SIG-M5 (cell line): ENCODE data around the gene PPP1R16B.

Experiments used
- DNase-seq: peaks from one replicate; lab custom pipeline; 2025; lab: John Stamatoyannopoulos, UW

The PPP1R16B gene

DNA sequence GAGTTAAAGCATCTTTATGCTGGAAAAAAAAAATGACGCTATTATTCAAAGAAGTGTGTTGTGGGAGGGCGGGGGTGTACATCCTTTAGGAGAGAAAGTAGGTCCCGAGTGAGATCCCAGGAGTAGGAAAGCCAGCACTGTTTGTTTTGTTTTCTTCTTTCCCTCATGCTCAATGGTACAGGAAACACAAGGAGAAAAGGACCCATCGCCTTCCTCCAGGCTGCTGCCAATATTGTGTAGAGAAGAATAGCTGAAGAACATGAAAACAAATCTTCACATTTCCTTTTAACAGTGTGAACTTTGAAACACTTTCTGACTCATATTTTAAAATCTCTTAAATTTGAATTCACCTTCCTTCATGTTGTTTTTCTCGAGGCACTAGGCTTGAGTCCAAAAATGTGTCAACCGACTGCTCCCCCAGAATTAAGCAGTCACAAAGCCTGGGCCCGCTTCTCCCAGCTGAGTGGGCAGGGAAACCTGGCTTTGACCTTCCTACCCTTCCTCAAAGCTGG, 22.3 kb downstream of the PPP1R16B start:
- no peak for DNase-seq

DNA sequence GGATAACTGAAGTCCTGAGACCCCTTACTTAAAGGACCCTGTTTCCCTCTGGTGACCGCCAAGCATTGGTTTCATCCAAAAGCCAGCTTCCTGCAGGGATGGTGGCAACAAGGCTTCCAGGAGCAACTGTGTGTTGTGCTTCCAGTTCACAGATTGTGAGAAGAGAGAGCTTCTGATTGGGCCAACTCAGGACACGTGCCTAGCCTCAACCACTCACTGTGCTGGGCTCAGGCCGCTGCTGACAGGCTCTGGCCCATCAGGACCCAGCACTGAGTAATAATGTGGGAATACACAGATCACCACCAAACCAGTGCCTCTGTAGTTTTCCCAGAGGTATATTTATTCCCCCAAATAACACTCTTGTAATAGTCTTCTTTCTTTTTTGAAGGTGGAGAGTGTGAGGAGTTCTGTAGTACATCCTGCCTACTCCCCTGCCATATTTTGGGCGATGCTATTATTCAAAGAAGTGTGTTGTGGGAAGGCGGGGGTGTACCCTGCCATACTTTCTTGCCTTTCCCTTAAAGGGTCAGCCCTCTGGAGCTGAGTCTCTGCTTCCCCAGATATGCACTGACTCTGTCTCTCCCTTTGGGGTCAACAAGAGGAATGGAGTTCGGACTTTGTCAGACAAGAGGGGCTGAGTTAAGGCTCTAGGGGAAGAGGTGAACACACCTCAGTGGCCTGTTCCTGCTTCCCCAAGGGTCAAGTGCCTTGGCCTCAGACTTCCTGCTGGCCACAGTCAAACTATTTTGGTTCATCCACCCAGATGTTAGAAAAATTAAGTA, 23.2 kb downstream of the PPP1R16B start:
- DNase-seq, result no peak

DNA sequence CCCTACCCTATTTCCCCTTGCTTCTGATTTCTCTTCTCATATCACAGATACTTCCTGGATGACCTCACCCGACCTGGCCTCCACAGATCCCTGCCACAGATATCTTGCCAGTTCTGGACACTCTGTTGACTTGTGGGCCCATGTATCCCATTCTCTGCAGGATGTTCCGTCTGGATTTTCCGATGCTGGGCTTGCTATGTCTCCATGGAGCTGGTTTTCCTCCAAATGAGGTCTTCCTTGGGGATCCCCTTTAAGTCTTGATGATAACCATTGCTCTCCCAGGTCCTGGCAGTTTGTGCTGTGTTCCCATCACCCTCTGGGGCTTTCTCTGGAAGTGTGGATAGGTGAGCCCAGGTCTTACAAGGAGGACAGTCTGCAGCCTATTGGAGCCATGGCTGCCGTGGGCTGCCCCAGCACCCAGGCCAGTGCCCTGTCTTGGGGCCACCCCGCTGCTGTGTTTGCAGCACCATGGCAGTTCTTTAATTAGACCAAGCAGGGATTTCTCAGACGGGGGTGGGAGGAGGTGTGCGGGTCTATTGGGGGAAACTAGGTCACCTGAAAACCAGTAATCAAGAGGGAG, 23.9 kb downstream of the PPP1R16B start:
- no peak for DNase-seq

DNA sequence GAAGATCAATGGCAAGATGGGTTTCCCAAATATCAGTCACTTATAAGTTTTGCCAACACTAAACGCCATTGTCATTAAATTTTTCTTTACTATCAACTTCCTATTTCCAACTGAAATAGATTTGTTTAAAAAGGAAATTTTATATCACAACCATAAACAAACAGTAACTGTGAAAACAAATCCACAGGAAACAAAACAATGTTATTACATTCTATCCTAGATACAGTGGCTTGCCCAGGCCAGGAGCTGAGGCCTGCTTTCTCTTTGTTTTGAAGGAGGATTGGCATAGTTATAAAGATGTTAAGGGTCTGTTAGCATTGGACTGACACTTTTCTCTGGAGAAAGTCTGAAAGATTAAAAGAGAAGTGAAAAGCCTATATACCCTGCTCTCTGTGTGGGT, 24.9 kb downstream of the PPP1R16B start:
- DNase-seq, result no peak

DNA sequence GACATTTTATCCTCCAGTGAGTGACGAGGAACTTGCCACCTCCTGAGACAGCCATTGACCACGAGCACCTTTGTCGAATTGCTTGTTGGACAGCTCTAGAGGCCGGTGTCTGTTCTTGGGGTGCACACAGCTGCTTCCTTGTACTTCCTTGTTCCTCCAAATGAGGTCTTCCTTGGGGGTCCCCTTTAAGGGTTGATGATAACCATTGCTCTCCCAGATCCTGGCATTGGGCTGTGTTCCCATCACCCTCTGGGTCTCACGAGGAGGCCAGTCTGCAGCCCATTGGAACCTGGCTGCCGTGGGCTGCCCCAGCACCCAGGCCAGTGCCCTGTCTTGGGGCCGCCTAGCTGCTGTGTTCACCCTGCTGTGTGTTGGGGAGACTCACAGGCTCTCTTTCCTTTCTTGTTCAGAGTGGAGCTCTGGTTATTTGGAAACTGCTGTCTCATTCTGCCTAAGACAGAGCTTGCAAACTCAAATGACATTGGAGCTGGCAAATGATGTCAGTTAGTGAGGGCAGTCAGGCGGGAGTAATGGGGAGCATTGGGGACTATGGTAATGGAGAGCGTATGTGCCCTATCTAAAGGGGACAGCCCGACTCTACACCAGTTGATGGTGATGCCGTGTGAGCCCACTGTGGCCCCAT, 25.7 kb downstream of the PPP1R16B start:
- no peak for DNase-seq

DNA sequence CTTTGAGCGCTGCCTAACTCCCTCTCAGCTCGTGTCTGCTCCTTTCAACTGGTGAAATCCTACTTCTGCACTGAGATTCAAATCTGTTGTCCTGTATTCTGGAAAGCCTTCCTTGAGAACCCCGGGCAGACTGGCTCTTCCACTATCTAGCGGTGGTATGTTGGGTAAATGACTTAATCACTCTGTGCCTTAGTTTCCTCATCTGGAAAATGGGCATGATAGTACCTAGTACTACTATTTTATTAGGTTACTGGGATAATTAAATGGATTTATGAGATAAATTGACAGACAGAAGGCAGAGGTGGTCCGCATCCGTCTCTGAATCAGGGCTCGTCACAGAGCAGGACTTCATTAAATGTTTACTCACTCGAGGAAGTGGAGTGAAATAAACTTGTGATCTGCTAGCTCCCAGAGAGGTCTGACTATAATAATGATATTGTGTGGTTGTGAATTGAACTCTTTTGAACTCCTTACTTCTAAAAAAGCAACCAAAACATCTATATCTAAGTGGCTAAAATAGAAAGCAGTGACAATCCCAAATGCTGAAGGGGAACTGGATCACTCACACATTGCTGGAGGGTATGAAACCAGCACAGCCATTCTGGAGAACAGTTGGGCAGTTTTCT, 26.6 kb downstream of the PPP1R16B start:
- no peak for DNase-seq

DNA sequence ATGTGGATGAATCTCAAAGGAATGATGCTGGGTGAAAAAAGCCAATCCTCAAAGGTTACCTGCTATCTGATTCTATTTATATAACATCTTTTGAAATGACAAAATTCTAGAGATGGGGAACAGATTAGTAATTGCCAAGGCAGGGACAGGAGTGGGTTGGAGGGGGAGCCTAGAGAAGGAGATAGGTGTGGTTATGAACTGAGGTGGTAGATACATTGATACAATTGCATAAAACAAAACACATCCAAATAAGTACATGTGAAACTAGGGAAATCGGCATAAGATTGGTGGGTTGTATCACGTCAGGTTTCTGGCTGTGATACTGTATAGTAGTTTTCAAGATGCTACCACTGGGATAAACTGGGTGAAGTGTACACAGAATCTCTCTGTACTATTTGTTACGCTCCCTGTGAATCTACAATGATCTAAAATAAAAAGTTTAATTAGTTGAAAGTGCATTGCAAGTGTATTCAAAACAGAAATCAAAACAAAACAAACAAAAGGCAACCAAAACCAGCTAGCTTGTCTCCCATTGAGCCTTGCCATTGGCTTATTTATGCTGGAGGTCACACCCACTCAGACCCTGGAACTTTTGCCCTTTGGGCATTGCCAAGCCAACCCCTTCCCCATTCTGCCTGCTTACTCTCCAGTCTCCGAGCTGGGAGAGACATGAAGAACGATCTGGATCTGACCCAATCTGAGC, 27.8 kb downstream of the PPP1R16B start:
- DNase-seq, result no peak

DNA sequence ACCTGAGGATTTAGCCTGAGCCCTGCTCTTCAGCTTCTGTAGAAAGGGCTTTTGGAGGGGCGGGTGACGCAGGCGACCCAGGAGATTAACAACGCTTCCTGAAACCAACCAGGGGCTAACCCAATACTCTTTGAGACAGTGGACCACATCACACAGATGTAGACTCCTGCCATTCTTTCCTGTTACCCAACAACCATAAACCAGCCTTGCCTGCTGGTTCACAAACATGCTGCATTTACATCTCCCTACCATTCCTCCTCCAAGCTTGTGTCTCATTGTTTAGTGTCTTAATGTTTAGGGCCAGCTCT, 28.3 kb downstream of the PPP1R16B start:
- DNase-seq, result no peak

DNA sequence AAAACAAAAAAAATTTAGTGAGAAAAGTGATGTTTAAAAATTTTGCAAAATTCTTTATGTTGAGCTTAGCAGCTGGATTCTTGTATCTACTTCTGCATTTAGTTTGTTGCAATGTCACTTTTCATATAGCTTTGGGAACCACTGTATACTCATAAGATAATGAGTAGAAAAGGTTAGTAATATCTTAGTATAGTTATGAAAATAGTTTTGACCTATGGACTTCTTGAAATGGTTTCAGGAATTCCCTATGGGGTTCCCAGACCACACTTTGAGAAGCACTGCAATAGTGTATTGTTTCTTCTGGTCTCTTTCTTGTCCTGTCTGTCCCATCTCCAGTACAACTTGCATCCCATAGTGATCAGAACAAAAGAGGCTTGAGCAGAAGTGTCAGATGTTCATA, 29.4 kb downstream of the PPP1R16B start:
- no peak for DNase-seq

DNA sequence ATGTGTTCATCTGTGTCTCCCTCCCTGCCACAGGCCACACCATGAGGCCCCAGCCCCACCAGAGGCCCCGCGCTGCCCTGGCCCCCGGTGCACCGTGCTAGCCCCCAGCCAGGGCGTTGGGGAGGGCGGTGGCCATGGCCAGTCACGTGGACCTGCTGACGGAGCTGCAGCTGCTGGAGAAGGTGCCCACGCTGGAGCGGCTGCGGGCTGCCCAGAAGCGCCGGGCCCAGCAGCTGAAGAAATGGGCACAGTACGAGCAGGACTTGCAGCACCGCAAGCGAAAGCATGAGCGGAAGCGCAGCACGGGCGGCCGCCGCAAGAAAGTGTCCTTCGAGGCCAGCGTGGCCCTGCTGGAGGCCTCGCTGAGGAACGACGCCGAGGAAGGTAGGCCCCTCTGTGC, 30.3 kb downstream of the PPP1R16B start:
- DNase-seq, result no peak

DNA sequence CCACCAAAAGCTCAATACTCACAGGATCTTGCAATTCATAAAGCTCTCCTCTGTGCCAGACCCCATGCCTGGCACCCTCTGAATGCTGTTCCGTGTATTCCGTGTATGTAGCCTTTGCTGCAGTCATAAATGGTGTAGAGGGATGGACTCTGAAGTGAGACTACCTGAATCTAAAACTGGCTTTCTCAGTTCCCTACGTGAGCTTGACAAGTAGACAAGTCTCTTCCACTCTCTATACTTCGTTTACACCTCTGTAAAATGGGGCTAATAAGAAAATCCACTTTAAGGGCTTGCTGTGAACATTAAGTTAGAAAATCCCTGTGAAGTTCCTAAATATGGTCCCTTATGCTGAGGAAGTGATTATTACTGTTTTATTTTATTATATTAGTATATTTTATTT, 31.5 kb downstream of the PPP1R16B start:
- no peak for DNase-seq

DNA sequence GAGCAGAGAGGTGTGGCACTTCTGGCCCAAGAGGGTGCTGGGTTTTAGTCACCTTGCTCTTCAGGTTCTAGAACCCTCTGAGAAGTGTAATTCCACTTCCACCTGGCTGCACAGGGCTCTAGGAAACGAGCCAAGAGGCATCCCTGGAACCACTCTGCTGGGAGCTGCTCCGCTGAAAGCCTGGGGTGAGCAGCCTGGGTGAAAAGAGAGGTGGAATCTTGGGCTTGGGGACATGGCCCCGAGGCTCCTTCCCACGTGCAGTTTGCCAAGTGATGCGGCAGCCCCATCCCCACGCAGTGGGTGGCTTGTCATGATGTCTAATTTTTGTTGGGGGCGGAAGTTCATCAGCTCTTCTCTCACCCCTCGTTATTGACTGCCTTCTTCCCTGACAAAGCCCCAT, 32.8 kb downstream of the PPP1R16B start:
- DNase-seq, result no peak

DNA sequence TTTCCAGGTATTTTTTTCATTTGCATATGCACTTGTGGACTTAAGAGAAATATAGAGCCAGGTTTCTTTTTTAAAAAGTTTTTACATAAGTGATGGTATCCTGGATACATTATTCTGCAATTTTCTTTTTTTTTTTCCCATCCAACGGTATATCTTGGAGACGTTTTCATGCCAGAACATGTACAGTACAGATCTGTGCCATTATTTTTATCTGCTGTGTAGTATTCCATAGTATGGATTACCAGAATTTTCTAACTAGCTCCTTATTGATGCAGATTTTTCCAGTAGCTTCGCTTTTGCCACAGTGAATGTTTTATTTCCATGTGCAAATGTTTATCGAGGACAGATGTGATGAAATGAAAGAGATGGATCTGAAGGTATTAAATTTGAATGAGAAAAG, 34.1 kb downstream of the PPP1R16B start:
- no peak for DNase-seq

DNA sequence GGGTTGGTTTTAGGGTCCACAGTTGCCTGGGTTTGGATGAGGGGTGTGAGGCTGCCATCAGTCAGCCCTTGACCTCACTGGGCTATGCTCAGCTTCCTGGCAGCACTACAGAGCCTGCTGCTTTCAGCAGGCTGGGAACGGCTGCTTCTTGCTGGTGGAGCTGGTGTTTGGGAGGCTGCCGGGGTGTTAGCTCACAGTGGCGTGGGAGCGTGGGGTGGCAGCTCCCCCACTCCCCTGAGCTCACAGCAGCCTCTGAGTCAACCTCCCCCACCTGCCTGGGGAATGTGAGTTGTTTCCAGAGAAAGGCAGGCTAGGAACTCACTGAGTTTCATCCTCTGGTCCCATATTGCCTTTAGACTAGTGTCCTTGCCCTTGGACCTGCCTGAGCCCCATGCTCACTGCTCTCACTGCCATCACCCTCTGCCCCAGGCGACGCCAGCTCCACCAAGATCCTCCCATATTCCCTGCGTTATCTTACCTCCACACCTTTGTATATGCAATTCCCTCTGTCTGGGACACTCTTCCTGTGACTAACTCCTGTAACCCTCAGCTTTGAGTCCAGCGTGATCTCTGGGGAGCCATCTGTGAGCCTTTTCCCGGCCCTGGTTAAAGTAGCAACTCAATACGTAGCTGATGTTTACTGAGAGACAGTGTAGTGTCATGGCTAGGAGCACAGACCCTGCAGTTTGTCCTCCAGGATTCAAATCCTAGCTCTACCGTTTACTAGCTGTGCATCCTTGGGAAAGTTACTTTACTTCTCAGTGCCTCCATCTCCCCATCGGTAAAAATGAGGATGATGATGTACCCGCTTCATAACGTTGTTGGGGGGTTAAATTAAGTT, 34.8 kb downstream of the PPP1R16B start:
- DNase-seq, result no peak

DNA sequence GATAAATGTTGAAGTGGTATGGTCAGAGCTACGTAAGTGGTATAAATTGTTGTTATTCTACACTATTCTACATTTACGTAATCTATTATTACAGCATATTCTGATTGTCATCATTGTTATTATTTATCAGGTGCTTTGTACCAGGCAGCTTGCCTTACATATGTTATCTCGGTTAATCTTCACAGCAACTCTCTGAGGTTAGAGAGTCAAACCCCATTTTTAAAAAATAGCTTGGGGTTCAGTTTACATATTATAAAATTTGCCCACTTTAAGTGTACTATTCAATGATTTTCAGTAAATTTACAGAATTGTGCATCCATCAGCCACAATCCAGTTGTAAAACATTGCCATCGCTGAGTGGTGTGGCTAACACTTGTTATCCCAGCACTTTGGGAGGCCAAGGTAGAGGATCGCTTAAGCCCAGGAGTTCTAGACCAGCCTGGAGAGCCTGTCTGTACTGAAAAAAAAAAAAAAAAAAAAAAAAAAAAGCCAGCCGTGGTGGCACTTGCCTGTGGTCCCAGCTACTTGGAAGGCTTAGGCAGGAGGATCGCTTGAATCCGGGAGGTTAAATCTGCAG, 35.5 kb downstream of the PPP1R16B start:
- DNase-seq, result no peak

DNA sequence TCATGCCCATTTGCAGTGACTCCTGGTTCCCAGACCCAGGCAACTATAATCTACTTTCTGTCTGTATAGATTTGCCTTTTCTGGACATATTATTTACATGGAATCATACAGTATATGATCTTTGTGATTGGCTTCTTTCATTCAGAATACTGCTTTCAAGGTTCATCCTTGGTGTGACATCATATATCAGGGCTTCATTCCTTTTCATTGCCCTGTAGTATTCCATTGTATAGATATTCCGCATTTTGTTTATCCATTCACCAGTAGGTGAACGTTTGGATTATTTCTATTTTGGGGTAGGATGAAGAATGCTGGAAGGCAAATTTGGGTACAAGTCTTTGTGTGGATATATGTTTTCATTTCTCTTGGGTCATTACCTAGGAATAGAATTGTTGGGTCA, 36.1 kb downstream of the PPP1R16B start:
- DNase-seq, result no peak

DNA sequence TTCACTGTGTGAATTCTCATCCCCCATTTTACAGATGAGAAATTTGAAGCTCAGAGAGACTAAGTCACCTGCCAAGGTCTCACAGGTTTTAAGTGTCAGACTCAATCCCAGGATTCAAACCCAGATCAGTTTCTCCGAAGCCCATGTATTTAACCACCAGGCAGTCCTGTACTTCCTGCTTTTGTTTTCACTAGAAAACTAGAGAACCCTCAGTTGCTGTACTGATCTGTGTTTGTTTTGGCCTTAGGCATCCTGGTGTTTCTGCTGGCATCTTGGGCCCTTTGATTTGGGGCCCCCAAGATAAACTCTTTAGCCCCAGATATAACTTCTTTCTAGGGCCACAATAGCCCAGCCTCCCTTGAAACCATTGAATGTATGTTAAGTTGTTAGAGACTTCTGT, 36.5 kb downstream of the PPP1R16B start:
- no peak for DNase-seq

DNA sequence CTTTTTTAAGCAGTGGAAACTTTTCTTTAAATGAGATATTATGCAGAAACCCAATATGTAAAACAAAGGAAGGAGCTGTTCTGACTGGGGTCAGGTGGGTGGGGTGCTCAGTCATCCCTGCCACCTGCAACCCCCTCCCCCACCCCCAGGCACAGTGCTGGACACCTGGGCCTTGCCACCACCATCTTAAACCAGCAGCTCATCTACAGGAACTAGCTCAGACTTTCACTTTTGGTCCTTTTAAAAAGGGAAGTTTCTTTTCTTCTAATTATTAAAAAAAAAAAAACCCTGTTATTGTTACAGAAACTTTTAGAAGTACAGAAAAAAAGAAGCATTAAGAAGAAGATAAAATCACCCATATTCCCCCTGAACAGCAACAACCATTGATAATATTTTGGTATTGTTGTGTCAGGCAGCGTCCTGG, 37.1 kb downstream of the PPP1R16B start:
- DNase-seq, result no peak

DNA sequence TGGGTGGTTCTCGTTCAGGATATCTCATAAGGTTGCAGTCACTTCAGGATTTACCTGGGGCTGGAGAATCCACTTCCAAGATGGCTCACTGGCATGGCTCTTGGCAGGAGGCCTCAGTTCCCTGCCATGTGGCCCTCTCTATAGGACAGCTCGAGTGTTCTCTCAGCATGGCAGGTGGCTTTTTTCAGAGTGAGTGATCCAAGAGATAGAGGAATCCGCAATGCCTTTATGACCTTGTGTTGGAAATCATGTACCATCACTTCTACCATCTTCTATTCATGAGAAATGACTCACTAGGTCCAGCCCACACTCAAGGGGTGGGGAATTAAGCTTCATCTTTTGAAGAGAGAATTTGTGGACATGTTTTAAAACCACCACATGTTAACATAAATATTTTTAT, 37.8 kb downstream of the PPP1R16B start:
- DNase-seq, result no peak

DNA sequence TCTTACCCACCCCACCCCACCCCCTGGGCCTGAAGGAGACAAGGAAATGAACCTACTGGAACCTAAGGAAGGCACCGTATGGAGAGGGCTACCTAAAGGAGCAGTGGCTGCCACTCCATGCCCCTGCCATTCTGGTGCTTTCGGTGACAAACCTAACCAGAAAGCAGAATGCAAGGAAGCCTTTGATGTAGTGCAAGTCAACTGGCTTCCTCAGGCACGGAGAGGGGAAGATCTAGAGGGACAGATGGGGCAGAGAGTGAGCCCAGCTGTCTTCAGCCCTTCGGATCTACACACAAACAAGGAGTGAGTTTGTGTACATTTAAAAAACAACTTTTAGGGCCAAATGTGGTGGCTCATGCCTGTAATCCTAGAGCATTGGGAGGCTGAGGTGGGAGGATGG, 39.5 kb downstream of the PPP1R16B start:
- no peak for DNase-seq

DNA sequence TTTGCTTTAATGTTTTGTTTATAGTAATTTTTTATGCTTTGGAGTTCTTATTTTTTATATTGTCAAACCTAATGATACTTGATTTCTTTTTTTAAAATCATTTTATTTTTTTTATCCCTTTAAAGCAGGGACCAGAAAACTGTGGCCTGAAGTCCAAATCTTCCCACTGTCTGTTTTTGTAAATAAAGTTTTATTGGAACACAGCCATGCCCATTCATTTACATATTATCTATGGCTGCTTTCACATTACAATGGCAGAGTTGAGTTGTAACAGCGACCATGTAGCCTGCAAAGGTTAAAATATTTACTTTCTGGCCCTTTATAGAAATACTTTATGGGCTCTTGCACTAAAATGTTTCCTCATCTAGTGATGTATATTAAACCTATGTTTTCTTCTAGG, 42.3 kb downstream of the PPP1R16B start:
- DNase-seq, result no peak
